Immature natural killer cell (primary cell): ENCODE data around the gene MRS2. TPM values are rescaled to one million over a fixed set of nuclear protein-coding genes. Genes with fewer than 3 reads are reported as not detected.
"Not testable (repeated sequence)": the region's sequence is repeated elsewhere in the genome, so short reads cannot be mapped to it uniquely, and the experiment has no call there.

Experiments
- DNase-seq, 3 donors: peaks; one replicate each; pipeline ENCODE4 v3.0.0; 2022; ENCODE audit warnings: mixed read lengths in 1 of 3
- H3K27ac Mint-ChIP-seq, 6 donors: one replicate each; pipeline ENCODE4 v1.8.0; 2020; ENCODE audit warnings: mixed read lengths in 6 of 6, mild to moderate bottlenecking in 5 of 6, inconsistent platforms in 4 of 6, moderate library complexity in 3 of 6
- H3K27me3 Mint-ChIP-seq, 3 donors: one replicate each; pipeline ENCODE4 v1.8.0; 2020 to 2021; ENCODE audit warnings: low read depth in 3 of 3, mild to moderate bottlenecking in 3 of 3, mixed read lengths in 3 of 3, moderate library complexity in 3 of 3, inconsistent platforms in 1 of 3
- H3K36me3 Mint-ChIP-seq, 3 donors: one replicate each; pipeline ENCODE4 v1.8.0; 2020; ENCODE audit warnings: mixed read lengths in 3 of 3, inconsistent platforms in 2 of 3, mild to moderate bottlenecking in 2 of 3
- H3K4me1 Mint-ChIP-seq, 2 donors: one replicate each; pipeline ENCODE4 v1.8.0; 2020; ENCODE audit warnings: inconsistent platforms in 2 of 2, mild to moderate bottlenecking in 2 of 2, mixed read lengths in 2 of 2, moderate library complexity in 1 of 2
- H3K4me3 Mint-ChIP-seq, 5 donors: one replicate each; pipeline ENCODE4 v1.8.0; 2020; ENCODE audit warnings: mild to moderate bottlenecking in 5 of 5, mixed read lengths in 5 of 5, inconsistent platforms in 3 of 5, moderate library complexity in 3 of 5
- H3K9me3 Mint-ChIP-seq, 6 donors: one replicate each; pipeline ENCODE4 v1.8.0; 2020; ENCODE audit warnings: mild to moderate bottlenecking in 6 of 6, mixed read lengths in 6 of 6, inconsistent platforms in 4 of 6, moderate library complexity in 3 of 6
- polyA plus RNA-seq, 3 donors: library from polyadenylated mRNA; unstranded; fragments of 300-500 nt; fragmentation: Illumina TruSeq; gene quantifications; one replicate each; pipeline ENCODE4 v1.2.3, GENCODE V29; 2021

Gene MRS2
- polyA plus RNA-seq, 3 donors from 2014 or later, result 17.6 to 20.6 (median 17.8) TPM

- Mint-ChIP-seq H3K4me1 (peaks cover 2 to 3% of the 10 kb centered on the region in 2 donors), H3K27me3 (peaks cover 2 to 21% (median 15%) of the 10 kb centered on the region in 3 donors), H3K36me3 (peaks cover 0 to 3% (median 0%) of the 10 kb centered on the region in 3 donors), H3K9me3 (no peaks in the 10 kb centered on the region), H3K27ac (no peak overlapping the region), H3K4me3 (no peak overlapping the region)
- DNase-seq, result no peak
Measured at GRCh38 chr6:24397631-24398030, 5.1 kb upstream of the MRS2 start.

GRCh38 chr6:24400045-24401039 lies 2.4 kb upstream of the MRS2 start:
- H3K27me3 Mint-ChIP-seq, result peaks cover 2 to 21% (median 15%) of the 10 kb centered on the region in 3 donors
- not testable (repeated sequence) for H3K4me3 Mint-ChIP-seq, DNase-seq, H3K36me3 Mint-ChIP-seq, H3K9me3 Mint-ChIP-seq, H3K27ac Mint-ChIP-seq
- peaks cover 23 to 28% of the 10 kb centered on the region in 2 donors for H3K4me1 Mint-ChIP-seq

GRCh38 chr6:24401458-24401857 lies 1.3 kb upstream of the MRS2 start:
- DNase-seq, result no peak
- Mint-ChIP-seq H3K36me3 (peaks cover 0 to 7% (median 7%) of the 10 kb centered on the region in 3 donors), H3K4me3 (peak overlapping the region in 1 of 5 donors; percentile 10), H3K27me3 (peaks cover 0 to 15% (median 13%) of the 10 kb centered on the region in 3 donors), H3K4me1 (peaks cover 25 to 30% of the 10 kb centered on the region in 2 donors), H3K9me3 (no peaks in the 10 kb centered on the region), H3K27ac (no peak overlapping the region)

GRCh38 chr6:24403501-24403824 lies 727 bp downstream of the MRS2 start:
- Mint-ChIP-seq H3K4me1 (peaks cover 25 to 30% of the 10 kb centered on the region in 2 donors), H3K36me3 (peaks cover 0 to 7% (median 7%) of the 10 kb centered on the region in 3 donors), H3K4me3 (peak overlapping the region; percentile 94 to 99 (median 96)), H3K9me3 (no peaks in the 10 kb centered on the region), H3K27me3 (peaks cover 0 to 8% (median 2%) of the 10 kb centered on the region in 3 donors), H3K27ac (peak overlapping the region; percentile 60 to 94 (median 88))
- no peak for DNase-seq

- Mint-ChIP-seq H3K4me1 (peaks cover 25 to 38% of the 10 kb centered on the region in 2 donors), H3K36me3 (peaks cover 0 to 9% (median 8%) of the 10 kb centered on the region in 3 donors), H3K27me3 (no peaks in the 10 kb centered on the region), H3K27ac (peak overlapping the region in 1 of 6 donors; percentile 6), H3K9me3 (no peaks in the 10 kb centered on the region), H3K4me3 (peak overlapping the region in 2 of 5 donors; percentile 29 to 47)
- DNase-seq, result no peak
Measured at GRCh38 chr6:24405262-24405661, 2.5 kb downstream of the MRS2 start.

DNA sequence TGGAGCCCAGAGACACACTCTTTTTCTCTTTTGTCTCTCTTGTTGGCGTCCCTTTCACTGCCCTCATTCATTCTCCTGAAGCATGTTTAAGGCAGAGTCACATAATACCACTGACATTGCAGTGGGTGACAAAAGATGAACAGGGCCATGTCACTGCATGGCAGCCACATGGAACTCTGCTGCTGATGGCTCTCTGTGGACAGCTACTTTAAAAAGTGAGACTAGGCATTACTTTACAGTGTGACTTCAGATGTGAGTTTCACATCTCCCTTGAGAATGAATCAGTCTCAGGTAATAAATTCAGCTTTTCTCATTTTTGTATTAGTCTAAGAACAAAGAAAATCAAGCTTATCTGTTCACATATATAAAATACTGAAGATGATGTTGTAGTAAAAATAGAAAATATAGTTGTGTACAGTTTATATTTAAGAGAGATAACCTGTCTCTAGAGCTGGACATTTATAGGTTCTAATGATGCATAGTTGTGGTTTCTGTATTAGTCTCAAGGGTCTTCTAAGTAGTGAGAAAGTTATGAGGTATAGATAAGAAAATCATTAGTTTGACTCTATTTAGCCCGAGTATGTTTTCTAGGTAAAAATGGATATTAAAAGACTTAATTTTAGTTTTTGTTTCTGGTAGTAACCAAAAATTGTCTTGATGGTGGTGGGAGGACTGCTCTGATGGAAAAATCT lies 6.1 kb downstream of the MRS2 start:
- Mint-ChIP-seq H3K27ac (no peak overlapping the region), H3K27me3 (no peaks in the 10 kb centered on the region), H3K4me1 (peaks cover 15 to 24% of the 10 kb centered on the region in 2 donors), H3K9me3 (no peaks in the 10 kb centered on the region), H3K36me3 (peaks cover 6 to 19% (median 18%) of the 10 kb centered on the region in 3 donors), H3K4me3 (no peak overlapping the region)
- DNase-seq, result no peak

DNA sequence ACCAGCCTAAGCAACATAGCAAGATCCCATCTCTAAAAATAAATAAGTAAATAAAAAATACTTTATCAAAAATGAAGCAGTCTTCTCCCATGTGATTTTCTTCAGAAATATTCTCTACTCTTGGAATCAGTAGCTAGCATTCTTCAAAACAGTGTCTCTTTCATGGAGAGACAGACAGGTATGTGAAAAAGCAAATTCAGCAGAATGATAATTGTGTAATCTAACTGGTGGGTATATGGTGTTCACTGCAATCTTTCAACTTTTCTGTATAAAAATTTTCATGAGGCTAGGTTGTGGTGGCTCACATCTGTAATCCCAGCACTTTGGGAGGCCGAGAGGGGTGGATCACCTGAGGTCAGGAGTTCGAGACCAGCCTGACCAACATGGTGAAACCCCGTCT lies 7.9 kb downstream of the MRS2 start:
- H3K27me3 Mint-ChIP-seq, result no peaks in the 10 kb centered on the region

DNA sequence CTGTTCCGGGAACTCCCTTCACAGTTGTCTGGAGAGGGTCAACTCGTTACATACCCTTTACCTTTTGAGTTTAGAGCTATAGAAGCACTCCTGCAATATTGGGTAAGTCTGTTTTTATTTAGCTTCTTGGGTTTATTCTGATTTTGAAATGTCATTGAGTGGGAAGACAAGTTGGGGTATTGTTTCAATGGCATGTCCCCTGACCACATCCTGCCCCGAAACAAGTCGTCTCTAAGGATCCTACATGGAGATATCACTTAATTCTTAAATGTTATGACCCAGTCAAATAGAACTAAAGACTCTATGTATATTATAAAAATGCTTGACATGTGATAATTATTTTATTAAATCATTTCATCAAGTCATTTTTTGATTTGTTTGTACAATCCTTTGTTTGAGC lies 9.6 kb downstream of the MRS2 start:
- Mint-ChIP-seq H3K27ac (no peak overlapping the region), H3K4me3 (no peak overlapping the region), H3K36me3 (peaks cover 18 to 31% (median 30%) of the 10 kb centered on the region in 3 donors), H3K9me3 (no peaks in the 10 kb centered on the region), H3K27me3 (no peaks in the 10 kb centered on the region), H3K4me1 (peaks cover 1 to 7% of the 10 kb centered on the region in 2 donors)
- DNase-seq, result no peak

More for the DNA sequence above, 7.9 kb downstream of the MRS2 start:
- Mint-ChIP-seq H3K4me1 (peaks cover 1 to 7% of the 10 kb centered on the region in 2 donors), H3K9me3 (no peaks in the 10 kb centered on the region), H3K27ac (no peak overlapping the region), H3K4me3 (no peak overlapping the region), H3K36me3 (peaks cover 12 to 22% (median 21%) of the 10 kb centered on the region in 3 donors)
- no peak for DNase-seq

GRCh38 chr6:24414531-24414930 lies 11.8 kb downstream of the MRS2 start:
- H3K4me1 Mint-ChIP-seq, H3K4me3 Mint-ChIP-seq, DNase-seq, H3K9me3 Mint-ChIP-seq, H3K27ac Mint-ChIP-seq, H3K27me3 Mint-ChIP-seq: not testable (repeated sequence)
- H3K36me3 Mint-ChIP-seq, result peaks cover 21 to 38% (median 32%) of the 10 kb centered on the region in 3 donors

DNA sequence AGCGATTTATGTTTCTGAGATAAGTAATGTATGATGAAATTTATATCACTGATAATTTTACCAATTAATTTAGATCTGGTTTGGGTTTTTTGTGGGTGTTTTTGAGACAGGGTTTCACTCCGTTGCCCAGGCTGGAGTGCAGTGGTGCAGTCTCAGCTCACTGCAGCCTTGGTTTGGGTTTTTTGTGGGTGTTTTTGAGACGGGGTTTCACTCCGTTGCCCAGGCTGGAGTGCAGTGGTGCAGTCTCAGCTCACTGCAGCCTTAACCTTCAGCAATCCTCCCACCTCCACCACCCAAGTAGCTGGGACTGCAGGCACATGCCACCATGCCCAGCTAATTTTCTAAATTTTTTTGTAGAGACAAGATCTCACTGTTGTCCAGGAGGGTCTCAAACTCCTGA lies 13.0 kb downstream of the MRS2 start:
- DNase-seq, result no peak
- H3K4me3 Mint-ChIP-seq, result no peak overlapping the region
- H3K27me3 Mint-ChIP-seq, result no peaks in the 10 kb centered on the region
- H3K4me1 Mint-ChIP-seq, result peaks cover 0 to 1% of the 10 kb centered on the region in 2 donors
- peaks cover 31 to 50% (median 36%) of the 10 kb centered on the region in 3 donors for H3K36me3 Mint-ChIP-seq
- no peaks in the 10 kb centered on the region for H3K9me3 Mint-ChIP-seq
- H3K27ac Mint-ChIP-seq, result no peak overlapping the region

GRCh38 chr6:24419526-24419925 lies 16.8 kb downstream of the MRS2 start:
- H3K27ac Mint-ChIP-seq, result no peak overlapping the region
- H3K4me1 Mint-ChIP-seq, result no peaks in the 10 kb centered on the region
- DNase-seq, result no peak
- H3K36me3 Mint-ChIP-seq, result peaks cover 35 to 64% (median 35%) of the 10 kb centered on the region in 3 donors
- H3K4me3 Mint-ChIP-seq, result no peak overlapping the region
- H3K27me3 Mint-ChIP-seq, result no peaks in the 10 kb centered on the region
- no peaks in the 10 kb centered on the region for H3K9me3 Mint-ChIP-seq

- no peak for DNase-seq
- H3K9me3 Mint-ChIP-seq, result no peaks in the 10 kb centered on the region
- no peaks in the 10 kb centered on the region for H3K27me3 Mint-ChIP-seq
- no peak overlapping the region for H3K27ac Mint-ChIP-seq
- H3K4me1 Mint-ChIP-seq, result no peaks in the 10 kb centered on the region
- H3K4me3 Mint-ChIP-seq, result no peak overlapping the region
- H3K36me3 Mint-ChIP-seq, result peaks cover 19 to 46% (median 21%) of the 10 kb centered on the region in 3 donors
Measured at GRCh38 chr6:24425091-24425490, 22.4 kb downstream of the MRS2 start.

- H3K27ac Mint-ChIP-seq, result peak overlapping the region in 2 of 6 donors; percentile 17 to 58
- no peak overlapping the region for H3K4me3 Mint-ChIP-seq
- no peaks in the 10 kb centered on the region for H3K4me1 Mint-ChIP-seq
- peaks cover 12 to 31% (median 14%) of the 10 kb centered on the region in 3 donors for H3K36me3 Mint-ChIP-seq
- DNase-seq, result no peak
- no peaks in the 10 kb centered on the region for H3K9me3 Mint-ChIP-seq
- no peaks in the 10 kb centered on the region for H3K27me3 Mint-ChIP-seq
Measured at GRCh38 chr6:24426729-24427446, 24.2 kb downstream of the MRS2 start.
